GM18511 (cell line): ENCODE measurements around the gene INSYN2A.

Source experiments
- ATAC-seq: cut with Tn5 transposase; IDR thresholded peaks from one replicate; pipeline ENCODE4 v1.9.1; 2021; ENCODE audit warnings: mild to moderate bottlenecking, moderate library complexity; ENCODE audit not compliant: unreplicated experiment

Gene INSYN2A, protein sequence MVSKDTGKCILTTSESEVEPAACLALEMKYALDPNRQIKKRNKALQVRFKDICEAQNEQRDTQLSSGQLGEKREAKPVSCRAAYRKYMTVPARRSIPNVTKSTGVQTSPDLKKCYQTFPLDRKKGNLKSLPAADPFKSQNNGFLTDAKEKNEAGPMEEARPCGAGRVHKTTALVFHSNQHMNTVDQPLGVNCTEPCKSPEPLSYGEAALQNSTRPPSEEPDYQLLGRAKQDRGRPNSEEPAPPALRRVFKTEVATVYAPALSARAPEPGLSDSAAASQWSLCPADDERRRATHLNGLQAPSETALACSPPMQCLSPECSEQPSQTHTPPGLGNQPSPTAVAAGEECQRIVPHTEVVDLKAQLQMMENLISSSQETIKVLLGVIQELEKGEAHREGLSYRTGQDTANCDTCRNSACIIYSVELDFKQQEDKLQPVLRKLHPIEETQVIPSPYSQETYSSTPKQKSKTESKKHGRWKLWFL

DNA sequence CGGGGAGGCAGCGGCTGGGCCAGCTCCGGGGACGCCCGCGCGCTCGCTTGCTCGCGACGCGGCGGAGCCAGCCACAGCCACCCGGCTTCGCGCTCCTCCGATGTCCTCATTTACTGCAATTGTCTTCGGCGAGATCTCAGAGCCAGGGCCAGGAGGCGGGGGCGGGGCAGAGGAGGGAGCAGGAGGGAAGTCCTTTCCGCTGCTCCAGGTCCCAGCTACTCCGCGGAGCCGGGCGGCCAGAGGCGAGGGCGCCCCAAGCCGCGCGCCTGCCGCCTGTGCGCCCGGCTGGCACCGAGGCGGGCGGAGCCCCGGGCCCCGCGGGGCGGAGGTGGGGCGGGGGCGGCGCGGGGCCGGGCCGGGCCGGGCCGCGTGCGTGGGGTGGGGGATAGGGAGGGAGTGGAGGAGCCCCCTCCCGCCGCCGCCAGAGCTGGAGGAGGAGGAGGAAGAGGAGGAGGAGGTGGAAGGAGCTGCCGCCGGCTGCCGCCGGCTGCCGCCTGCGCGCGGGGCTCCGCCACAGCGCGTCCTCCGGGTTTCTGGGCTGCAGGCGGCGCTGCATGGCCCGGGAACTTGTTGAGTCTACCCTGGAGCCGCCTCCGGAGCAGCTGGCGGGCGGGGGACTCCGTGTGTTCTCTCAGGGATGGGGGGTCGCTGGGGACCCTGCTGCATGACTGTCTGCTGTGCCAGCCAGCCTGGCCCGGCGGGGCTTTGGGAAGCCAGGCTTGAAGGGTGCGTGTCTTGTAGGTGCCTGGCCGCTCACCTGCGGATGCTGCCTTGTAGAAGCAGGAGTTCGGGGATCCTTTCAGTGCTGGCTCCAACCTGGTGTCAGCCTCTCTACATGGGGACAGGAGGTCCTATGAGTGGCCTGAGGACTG is at the start of gene INSYN2A:
TSS of gene INSYN2A (minus strand) at position 310 of the 872 bp plus-strand sequence. CDS start 20,196 bp downstream, outside the sequence.
- no peak for ATAC-seq

DNA sequence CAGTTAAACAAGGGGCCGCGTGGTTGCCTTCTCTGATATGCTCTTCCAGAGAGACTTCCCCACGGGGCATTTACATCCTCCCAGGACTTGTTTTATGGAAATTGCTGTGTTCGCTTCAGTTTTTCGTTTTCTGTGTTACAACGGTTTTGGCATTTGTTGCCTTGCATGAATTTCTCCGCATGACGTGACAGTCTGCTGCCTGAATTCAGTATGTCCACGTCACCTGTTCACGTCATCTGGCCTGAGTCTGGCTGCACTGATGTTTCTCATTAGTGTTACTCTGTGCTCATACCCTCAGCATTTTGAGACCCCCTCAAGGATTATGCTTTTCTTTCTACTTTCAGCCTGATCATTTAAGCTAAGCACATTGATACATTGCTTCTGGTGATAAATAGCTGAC is 49.1 kb upstream of the INSYN2A start:
- no peak for ATAC-seq

DNA sequence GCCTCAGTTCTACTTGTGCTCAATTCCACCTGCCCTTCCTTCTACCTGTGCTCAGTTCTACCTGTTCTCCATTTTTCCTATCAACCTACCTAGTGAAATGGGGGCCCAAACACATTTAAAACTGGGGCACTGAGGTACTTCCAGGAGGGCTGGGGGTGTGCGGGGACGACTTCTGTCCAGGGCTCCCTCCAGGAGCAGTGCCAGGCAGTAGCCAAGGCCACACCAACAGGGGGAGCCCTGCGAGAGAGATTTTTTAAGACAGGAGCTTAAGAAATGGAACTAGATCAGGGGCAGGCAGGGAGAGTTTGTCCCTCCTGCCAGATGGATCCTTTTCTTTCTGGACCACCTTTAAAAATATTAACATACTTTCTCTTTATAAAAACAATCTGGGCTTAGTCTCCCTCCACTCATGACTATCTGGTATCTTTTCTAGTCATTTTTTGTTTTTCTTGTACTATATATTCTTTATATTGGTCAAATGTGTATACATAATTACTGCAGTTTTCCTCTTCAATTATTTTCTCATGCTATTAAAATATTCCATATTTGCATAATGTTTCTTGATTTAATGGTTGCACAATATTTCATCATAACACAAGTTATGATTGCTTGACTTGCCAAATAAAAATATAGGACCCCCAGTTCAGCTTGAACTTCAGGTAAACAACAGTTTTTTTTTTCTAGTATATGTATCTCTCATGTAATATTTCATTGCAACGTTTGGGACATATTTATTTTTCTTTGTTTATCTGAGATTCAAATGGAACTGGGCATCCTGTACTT is 47.3 kb upstream of the INSYN2A start:
- ATAC-seq: no peak

DNA sequence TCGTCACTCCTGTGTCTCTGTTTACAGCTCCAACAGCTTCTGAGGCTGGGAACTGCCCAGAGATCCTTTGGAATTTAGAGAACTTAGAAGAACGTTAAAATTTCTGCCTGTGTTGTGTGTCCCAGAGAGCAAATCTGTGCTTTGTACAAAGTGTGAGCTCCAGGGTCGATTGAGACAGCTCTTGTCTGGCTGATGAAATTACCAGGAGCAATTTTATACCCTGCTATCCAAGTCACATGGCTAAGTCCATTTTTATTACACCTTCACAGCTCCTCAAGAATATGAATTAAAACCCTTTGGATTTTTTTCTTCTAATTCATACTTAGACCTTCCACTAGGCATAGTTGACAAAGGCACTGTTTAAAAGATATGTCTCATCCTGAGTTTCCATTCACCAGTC is 46.5 kb upstream of the INSYN2A start:
- no peak for ATAC-seq

DNA sequence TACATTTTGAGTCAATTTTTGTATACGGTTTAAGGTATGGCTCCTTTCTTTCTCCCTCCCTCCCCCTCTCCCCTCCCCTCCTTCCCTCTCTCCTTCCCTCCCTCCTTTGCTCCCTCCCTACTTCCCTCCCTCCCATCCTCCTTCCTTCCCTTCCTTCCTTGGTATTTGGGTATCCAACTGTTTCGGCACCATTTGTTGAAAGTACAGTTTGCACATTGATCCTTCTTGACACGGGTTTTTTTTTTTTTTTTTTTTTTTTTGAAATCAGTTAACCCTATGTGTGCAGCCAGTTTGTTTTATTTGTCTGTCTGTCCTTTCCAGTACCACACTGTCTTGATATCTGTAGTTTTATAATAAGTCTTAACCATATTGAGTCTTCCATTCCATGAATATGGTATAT is 39.9 kb upstream of the INSYN2A start:
- ATAC-seq: no peak

DNA sequence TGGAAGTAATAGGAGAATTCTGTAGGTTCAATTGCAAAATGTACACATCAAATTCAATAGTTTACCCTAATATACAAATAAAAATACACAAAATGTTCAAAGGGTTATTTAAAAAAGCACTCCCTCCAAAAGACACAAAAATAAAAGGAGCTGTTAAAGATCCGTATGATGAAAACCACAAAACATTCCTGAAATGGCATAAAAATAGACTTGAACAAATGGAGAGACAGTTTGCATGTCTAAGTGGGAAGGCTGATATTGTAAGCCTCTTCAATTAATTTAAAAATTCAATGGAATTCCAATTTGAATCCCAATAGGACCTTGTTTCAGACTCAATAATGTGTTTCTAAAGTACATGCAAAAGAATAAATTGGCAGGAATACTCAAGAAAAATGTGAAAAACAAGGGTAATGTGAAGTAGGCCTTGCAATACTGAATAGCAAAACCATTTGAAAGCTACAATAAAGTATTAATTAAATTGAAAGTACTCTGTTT is 38.0 kb upstream of the INSYN2A start:
- no peak for ATAC-seq

DNA sequence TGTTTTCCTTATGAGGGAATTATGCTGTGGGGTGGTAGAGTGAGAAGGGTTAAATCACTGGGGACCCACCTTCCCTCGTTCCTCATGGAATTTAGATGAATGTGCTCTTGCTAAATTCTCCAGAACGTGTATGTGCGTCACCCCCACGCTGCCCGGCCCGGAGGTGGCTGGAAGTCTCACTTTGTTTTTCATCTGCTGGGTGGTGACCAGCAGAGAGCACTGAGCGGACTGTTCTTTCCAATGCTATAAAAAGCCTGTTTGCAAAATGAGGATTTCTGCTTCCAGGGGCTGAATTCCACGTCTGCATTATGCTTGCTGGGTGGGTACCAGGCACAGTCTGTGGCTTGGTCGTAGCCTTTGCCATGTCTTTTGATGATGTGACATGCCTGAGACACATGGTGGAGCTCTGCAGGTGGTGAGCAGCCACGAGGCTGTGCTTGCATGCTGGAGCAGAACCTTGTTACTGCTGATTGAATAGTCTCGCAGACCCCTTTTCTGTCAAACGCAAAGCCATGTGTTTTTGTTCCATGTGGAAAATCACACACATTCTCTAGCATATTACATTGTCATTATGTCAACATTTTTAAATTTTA is 31.9 kb upstream of the INSYN2A start:
- no peak for ATAC-seq

DNA sequence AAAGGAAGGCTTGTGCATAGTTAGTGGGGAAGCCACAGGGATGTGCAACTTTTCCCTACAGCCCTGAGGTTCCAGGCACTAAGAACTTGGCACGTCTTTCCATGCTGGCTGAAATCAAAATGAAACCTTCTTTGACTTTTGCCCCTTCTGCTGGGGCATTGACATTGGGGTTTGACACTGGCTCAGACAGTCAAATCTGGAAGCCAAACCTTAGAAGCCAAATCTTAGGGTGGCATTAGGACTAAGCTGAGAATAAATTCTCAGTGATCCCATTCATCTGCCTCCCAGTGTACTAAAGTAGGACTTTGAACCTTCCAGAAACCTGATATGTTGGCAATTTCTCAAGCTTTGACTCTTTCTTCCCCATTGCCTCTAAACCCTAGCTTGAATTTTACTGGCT is 31.3 kb upstream of the INSYN2A start:
- ATAC-seq: no peak

DNA sequence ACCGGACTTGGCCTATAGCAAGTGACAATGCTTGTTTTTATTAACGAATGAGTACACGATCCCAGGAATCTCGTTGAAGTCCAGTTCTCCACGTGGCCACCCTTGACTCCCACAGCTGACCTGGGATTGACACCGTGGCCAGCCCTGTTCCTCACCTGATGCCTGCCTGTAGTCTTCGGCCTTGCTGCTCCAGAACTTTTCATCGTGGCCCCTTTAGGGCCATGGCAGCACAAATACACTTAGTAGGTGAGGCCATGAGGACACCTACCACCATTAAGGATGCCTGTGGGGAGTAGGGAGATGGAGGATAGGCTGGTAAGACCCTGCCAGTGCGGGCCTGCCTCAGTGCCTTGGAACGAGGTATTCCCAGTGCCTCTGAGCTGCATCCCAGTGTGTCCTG is 30.6 kb upstream of the INSYN2A start:
- ATAC-seq: no peak

DNA sequence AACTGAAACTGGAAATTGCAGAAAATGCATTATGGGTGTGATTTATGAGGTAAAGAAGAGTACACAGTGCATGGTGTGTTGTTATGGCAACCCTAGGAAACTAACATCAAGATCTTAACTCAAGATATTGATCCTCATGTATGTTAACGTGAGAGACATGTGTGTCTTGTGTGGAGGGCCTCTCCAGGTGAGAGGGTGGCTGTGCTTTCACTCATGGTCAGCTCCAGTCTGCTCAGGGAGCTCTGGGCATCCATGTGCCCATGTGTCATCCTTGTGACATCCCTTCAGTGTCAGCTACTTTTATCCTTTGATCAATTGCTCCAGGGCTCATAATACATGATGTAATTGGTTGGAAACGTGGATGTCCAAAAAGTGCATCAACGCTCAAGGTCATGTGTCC is 24.9 kb upstream of the INSYN2A start:
- ATAC-seq: no peak

DNA sequence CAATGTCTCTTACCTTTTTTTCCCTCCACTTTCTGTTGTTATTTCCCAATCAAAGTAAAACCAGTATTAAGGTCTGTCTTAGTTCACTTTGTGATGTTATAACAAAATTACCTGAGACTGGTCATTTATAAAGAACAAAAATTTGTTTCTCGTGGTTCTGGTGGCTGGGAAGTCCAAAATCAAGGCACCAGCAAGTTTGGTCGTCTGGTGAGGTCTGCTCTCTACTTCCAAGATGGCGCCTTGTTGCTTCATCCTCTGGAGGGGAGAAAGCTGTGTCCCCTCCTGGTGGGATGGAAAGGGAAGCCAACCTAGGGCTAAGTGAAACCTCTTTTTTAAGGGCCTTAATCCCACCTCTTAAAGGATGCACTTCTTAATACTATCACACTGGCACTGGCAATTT is 22.3 kb upstream of the INSYN2A start:
- ATAC-seq: no peak

DNA sequence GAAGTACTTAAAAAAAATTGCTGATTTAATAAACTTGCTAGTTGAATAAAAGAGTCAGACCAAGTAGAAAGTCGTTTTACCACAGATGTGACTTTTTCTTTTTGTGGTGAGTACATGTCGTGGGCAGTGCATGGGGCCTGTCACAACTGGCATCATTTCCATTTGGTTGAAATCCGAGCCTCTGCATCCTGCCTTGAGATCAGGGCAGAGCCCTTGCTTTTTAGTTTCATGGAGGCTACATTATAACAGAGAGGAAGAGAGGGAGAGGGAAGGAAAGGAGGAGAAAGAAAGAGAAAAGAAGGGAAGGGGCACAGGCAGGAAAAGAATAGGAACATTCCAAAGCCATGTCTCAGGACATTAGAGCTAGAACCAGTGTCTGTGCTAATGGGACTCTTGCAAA is 20.4 kb upstream of the INSYN2A start:
- ATAC-seq: no peak

DNA sequence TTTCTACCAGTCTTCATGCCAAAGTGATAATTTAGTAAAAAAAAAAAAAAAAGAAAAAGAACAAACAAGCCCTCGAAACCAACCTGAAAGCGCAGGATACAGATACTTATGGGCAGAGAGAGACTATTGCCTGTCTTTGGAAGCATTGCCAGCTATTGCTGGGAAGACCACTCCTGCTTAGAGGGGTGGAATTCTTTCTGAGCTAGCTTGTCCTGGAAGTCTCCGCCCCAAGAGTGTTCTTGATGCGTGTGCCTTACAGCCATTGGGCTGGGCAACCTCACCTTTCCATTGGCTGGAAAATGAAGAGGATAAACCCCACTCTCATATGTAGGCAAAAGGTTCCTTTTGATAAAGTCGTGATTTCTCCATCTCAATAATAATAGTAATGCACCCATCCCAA is 19.9 kb upstream of the INSYN2A start:
- no peak for ATAC-seq

DNA sequence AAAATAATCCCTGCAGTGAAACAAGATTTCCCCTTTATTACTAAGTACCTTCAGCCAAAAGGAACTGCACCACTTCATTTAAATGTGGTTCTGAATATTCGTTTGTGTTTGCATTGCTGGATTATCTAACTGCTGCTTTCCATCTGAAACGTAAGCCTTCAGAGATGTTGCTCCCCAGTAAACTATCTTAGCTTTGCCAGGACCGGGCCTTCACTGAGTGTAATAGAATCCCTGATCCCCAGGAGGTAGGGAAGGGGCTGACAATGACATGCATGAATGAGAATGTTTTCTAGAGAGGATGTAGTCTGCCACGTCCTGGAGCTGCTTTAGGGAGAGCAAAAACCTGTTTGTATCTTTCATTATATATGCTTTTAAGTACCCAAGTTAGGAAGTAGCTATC is 19.5 kb upstream of the INSYN2A start:
- ATAC-seq: no peak

DNA sequence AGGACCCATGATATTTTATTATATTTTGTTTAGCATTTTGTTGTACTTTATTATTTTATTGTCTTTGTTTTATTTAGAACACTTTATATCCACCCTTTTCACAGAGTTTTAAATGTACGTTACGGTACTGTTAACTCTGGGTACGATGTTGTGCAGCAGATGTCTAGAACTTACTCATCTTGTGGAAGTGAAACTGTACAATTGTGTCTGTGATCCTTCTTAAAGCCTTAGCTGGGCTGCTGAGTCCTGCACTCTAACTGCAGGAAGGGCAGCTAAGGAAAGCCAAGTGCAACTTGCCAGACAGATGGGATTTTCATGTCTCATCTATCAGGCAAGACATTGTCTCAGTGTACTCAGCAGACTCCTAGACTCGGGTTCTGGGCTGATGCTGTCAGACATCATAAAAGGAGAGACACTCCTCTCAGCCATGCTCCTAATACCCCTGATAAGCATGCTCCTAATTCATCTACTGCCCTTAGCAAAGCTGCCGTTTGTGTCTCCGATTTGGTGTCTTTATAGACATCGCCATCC is 14.6 kb upstream of the INSYN2A start:
- no peak for ATAC-seq

DNA sequence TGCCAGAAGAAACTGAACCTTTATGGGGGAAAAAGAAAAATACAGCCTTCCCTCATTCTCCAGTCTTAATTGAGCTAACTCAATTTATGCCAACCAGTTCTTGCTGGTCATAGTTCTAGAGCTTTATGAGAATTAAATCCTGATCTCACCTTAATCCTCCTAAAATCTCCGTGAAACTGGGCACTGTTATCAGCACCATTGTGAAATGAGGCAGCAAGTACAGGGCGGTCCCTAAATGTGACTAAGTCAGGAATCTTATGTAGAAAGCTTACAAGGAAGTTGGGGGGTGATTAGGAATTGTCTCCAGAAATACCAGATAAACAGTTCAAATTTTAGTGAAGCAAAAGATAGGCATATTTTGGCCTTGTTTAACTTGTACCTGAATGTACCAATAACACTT is 10.7 kb upstream of the INSYN2A start:
- ATAC-seq: no peak

DNA sequence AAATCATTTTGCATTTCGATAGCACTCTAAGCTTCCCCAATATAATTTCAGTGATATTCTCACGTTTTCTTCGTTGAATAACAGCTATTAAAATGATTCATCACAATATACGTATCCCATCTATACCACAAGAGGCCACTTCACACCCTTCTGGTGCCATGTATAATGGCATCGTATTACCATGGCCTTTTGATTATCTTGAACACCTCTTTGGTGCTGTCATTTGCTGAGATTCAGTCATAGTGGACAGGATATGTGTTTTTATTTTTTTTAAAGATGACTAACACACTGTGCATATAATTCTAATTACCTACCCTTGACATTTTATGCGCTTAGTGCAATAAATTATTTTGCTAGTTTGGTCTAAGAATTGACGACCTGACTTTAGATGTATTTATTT is 6.7 kb upstream of the INSYN2A start:
- ATAC-seq: no peak

DNA sequence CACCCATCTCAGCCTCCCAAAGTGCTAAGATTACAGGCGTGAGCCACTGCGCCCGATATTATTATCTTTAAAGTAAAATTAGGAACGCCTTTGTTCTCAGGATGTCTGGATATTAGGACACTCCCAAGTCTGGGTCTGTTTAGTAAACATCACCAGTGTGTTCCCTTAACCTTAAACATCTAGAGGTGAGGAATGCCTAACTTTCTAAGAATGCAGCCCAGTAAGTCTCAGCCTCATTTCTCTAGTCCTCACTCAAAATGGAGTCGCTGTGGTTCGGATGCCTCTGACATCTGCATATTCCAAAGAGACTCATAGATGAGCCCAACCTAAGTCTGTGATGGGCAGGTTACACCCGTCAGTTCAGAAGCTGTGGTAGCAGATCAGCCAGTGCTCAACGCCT is 4.3 kb upstream of the INSYN2A start:
- ATAC-seq: no peak

DNA sequence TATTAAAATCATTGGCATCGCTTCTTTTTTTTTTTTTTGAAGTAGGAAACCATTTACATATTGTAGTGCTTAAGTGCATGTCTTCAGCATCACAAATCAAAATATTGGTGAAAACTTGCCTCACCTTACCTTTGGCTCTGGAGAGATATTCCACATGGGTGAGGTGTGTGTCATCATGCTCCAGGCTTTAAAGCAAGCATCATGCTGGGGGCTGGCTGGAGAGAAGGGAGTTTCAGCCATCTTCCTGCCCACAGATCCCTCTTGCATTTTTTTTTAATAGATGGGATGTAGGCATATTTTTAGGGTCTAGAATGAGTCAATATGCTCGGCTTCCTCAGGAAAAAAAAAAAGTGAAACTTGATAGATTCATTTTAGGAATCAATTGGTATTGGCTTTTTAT is 2.3 kb upstream of the INSYN2A start:
- ATAC-seq: no peak

DNA sequence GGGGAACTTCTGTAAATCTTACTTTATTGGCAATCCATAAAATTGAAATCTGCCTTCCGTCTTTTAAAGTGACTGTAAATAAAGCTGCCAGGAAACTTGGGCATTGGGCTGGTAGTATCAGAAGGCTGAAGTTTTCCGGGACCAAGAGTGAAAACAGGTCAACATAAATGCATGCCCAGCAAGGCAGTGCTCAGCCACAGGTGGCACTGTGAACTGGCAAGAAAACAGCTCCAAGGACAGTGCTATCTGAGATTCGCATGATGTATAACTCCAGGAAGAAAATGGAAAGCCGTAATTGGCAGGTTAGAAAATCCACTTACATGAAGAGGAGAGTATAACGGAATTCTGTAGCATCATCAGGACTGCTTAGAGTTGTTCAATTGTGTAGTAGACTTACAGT is 1.9 kb upstream of the INSYN2A start:
- no peak for ATAC-seq

DNA sequence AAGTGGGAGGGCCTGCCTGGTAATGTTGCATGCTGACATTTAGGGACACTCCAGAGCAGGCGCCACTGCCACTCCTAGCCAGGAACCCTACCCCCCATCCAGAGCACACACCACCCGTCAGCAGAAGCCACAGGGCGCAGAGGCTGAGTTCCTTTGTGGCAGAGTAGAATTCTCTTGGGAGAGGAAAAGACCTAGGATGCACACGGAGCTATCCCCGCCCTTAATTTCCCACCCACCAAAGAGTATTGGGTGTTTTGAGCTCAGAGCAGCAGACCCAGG is 702 bp upstream of the INSYN2A start:
- no peak for ATAC-seq
